ENCODE data around the gene TMEM242. TPM values are rescaled to one million over a fixed set of nuclear protein-coding genes. Genes with fewer than 3 reads are reported as not detected.

The TMEM242 gene
- total and polyA plus RNA-seq, 2 of the 8 experiments (the other 6 are each of a cell fraction or from before 2014, with no cell fraction given), result 2.4 to 9.0 TPM

- TF ChIP-seq, protein P1, sequence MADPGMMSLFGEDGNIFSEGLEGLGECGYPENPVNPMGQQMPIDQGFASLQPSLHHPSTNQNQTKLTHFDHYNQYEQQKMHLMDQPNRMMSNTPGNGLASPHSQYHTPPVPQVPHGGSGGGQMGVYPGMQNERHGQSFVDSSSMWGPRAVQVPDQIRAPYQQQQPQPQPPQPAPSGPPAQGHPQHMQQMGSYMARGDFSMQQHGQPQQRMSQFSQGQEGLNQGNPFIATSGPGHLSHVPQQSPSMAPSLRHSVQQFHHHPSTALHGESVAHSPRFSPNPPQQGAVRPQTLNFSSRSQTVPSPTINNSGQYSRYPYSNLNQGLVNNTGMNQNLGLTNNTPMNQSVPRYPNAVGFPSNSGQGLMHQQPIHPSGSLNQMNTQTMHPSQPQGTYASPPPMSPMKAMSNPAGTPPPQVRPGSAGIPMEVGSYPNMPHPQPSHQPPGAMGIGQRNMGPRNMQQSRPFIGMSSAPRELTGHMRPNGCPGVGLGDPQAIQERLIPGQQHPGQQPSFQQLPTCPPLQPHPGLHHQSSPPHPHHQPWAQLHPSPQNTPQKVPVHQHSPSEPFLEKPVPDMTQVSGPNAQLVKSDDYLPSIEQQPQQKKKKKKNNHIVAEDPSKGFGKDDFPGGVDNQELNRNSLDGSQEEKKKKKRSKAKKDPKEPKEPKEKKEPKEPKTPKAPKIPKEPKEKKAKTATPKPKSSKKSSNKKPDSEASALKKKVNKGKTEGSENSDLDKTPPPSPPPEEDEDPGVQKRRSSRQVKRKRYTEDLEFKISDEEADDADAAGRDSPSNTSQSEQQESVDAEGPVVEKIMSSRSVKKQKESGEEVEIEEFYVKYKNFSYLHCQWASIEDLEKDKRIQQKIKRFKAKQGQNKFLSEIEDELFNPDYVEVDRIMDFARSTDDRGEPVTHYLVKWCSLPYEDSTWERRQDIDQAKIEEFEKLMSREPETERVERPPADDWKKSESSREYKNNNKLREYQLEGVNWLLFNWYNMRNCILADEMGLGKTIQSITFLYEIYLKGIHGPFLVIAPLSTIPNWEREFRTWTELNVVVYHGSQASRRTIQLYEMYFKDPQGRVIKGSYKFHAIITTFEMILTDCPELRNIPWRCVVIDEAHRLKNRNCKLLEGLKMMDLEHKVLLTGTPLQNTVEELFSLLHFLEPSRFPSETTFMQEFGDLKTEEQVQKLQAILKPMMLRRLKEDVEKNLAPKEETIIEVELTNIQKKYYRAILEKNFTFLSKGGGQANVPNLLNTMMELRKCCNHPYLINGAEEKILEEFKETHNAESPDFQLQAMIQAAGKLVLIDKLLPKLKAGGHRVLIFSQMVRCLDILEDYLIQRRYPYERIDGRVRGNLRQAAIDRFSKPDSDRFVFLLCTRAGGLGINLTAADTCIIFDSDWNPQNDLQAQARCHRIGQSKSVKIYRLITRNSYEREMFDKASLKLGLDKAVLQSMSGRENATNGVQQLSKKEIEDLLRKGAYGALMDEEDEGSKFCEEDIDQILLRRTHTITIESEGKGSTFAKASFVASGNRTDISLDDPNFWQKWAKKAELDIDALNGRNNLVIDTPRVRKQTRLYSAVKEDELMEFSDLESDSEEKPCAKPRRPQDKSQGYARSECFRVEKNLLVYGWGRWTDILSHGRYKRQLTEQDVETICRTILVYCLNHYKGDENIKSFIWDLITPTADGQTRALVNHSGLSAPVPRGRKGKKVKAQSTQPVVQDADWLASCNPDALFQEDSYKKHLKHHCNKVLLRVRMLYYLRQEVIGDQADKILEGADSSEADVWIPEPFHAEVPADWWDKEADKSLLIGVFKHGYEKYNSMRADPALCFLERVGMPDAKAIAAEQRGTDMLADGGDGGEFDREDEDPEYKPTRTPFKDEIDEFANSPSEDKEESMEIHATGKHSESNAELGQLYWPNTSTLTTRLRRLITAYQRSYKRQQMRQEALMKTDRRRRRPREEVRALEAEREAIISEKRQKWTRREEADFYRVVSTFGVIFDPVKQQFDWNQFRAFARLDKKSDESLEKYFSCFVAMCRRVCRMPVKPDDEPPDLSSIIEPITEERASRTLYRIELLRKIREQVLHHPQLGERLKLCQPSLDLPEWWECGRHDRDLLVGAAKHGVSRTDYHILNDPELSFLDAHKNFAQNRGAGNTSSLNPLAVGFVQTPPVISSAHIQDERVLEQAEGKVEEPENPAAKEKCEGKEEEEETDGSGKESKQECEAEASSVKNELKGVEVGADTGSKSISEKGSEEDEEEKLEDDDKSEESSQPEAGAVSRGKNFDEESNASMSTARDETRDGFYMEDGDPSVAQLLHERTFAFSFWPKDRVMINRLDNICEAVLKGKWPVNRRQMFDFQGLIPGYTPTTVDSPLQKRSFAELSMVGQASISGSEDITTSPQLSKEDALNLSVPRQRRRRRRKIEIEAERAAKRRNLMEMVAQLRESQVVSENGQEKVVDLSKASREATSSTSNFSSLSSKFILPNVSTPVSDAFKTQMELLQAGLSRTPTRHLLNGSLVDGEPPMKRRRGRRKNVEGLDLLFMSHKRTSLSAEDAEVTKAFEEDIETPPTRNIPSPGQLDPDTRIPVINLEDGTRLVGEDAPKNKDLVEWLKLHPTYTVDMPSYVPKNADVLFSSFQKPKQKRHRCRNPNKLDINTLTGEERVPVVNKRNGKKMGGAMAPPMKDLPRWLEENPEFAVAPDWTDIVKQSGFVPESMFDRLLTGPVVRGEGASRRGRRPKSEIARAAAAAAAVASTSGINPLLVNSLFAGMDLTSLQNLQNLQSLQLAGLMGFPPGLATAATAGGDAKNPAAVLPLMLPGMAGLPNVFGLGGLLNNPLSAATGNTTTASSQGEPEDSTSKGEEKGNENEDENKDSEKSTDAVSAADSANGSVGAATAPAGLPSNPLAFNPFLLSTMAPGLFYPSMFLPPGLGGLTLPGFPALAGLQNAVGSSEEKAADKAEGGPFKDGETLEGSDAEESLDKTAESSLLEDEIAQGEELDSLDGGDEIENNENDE (IDR thresholded peaks at IDR 0.05; ENCODE audit: insufficient replicate concordance, low read length), result no peak
- TF ChIP-seq SP1 (IDR thresholded peaks at IDR 0.05; ENCODE audit: low read depth, low read length) (no peak), RXRA (IDR thresholded peaks at IDR 0.05; ENCODE audit: insufficient read depth, low read depth, low read length) (no peak)
Measured at GRCh38 chr6:157312757-157313156, 10.6 kb downstream of the TMEM242 start (continued).

Measured in H1 (cell line).